Measurements from ENCODE around the gene ANO1.

DNA sequence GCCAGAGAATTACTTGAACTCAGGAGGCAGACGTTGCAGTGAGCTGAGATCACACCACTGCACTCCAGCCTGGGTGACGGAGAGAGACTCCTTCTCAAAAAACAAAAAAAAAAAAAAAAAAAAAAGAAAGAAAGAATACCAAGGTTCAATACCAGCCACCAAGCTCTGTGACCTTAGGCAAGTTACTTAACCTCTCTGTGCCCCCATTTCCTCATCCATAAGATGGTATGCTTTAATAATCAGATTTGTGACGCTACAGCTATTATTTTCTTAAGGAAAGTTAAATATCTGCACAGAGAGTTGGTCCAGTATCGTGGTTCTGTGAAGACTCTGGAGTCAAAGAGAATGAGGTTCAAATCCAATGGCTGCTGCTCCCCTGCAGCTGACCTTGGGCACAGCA lies 67.7 kb downstream of the ANO1 start:
- TF ChIP-seq, protein P1, sequence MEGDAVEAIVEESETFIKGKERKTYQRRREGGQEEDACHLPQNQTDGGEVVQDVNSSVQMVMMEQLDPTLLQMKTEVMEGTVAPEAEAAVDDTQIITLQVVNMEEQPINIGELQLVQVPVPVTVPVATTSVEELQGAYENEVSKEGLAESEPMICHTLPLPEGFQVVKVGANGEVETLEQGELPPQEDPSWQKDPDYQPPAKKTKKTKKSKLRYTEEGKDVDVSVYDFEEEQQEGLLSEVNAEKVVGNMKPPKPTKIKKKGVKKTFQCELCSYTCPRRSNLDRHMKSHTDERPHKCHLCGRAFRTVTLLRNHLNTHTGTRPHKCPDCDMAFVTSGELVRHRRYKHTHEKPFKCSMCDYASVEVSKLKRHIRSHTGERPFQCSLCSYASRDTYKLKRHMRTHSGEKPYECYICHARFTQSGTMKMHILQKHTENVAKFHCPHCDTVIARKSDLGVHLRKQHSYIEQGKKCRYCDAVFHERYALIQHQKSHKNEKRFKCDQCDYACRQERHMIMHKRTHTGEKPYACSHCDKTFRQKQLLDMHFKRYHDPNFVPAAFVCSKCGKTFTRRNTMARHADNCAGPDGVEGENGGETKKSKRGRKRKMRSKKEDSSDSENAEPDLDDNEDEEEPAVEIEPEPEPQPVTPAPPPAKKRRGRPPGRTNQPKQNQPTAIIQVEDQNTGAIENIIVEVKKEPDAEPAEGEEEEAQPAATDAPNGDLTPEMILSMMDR (IDR thresholded peaks at IDR 0.05; ENCODE audit: low read length) = no peak
- TF ChIP-seq EZH2phosphoT487 (IDR thresholded peaks at IDR 0.05; ENCODE audit: low read length) = no peak
- TF ChIP-seq EZH2 (optimal IDR thresholded peaks at IDR 0.05; ENCODE audit: low read depth, low read length) = no peak
